A673 (cell line): Measurements from ENCODE around the gene SMC5.

Experiments
- EZH2 ChIP-seq: fragments of 200-600 bp; sonication (generic); IDR thresholded peaks from 2 replicates; pipeline ENCODE4 v1.6.1; 2017; ENCODE audit warnings: borderline replicate concordance, low read depth, mild to moderate bottlenecking, mixed read lengths, antibody characterized with exemption, low read length; ENCODE audit not compliant: poor library complexity, severe bottlenecking
- TF ChIP-seq, protein P1 (sequence below): fragments of 300-800, 200-600 bp; sonication (generic); conservative IDR thresholded peaks from 2 replicates; pipeline ENCODE4 v1.5.1; 2017; ENCODE audit warnings: low read depth, mild to moderate bottlenecking, antibody characterized with exemption, low read length, moderate library complexity, mixed read lengths

DNA sequence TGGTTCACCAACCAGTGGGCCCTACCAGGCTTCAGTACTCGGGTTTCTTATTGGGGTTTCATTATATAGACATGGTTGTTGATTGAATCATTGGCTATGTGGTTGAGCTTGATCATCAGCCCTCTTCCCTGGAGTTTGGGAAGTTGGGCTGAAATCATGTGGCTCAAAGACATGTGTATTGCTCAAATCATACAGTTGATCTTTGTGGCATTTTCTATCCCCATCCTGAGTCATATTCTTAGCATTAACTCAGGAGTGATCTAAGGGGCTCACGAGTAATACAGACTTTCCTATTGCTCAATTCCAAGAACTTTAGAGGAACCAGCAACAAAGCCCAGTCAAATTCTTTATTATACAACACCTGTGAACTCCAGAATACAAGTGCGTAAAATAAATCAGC lies 66.2 kb downstream of the SMC5 start:
- TF ChIP-seq, protein P1, sequence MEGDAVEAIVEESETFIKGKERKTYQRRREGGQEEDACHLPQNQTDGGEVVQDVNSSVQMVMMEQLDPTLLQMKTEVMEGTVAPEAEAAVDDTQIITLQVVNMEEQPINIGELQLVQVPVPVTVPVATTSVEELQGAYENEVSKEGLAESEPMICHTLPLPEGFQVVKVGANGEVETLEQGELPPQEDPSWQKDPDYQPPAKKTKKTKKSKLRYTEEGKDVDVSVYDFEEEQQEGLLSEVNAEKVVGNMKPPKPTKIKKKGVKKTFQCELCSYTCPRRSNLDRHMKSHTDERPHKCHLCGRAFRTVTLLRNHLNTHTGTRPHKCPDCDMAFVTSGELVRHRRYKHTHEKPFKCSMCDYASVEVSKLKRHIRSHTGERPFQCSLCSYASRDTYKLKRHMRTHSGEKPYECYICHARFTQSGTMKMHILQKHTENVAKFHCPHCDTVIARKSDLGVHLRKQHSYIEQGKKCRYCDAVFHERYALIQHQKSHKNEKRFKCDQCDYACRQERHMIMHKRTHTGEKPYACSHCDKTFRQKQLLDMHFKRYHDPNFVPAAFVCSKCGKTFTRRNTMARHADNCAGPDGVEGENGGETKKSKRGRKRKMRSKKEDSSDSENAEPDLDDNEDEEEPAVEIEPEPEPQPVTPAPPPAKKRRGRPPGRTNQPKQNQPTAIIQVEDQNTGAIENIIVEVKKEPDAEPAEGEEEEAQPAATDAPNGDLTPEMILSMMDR = no peak
- no peak for TF ChIP-seq EZH2
